Measurements from ENCODE around the gene TSPAN14. TPM values are rescaled to one million over a fixed set of nuclear protein-coding genes. Genes with fewer than 3 reads are reported as not detected.

Gene TSPAN14
- total and polyA plus RNA-seq, 2 of the 13 experiments (the other 11 are each of a cell fraction or from before 2014, with no cell fraction given) = 24.1 to 80.6 TPM

DNA sequence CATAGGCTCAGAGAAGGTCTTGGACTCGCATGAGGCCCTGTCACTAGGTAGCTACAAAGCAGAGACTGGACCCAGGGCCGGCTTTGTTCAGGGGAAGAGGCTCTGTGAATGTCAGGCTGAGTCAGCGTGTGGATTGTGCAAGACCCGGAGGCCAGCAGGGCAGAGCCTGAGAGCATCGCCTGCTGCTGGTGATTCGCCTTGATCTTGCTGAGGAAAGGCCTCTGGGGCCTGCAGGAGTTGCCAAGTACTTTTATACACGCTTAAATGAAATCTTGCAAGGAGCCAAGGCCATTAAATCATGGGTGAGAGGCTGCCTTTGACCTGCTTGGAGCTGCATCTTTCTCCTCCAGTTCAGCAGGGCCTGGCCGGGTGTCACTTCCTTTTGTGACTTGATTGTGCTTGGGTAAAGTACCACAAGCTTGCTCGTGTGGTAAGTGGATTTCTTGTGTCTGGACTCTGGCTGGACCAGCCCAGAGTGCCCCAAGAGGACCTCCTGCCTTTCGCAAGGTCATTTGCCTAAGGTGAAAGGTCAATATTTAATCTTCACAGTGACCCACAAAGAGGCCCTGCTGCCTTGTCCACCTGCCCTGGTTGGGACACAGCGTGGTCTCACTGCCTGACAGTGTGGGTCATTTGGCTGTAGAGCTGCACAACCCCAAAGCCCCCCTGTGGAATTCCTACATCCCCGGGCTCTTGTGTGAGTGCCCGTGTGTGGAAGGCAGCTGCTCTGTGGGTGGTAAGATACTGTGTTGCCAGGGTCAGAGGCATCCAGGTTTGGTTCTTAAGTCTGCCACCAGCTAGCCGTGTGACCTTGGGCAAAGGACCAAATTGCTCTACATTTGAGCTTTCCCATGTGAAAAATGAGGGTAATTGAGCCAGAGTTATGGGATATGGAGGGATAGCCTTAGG, 45.0 kb downstream of the TSPAN14 start (continued):
- TF ChIP-seq, protein P1, sequence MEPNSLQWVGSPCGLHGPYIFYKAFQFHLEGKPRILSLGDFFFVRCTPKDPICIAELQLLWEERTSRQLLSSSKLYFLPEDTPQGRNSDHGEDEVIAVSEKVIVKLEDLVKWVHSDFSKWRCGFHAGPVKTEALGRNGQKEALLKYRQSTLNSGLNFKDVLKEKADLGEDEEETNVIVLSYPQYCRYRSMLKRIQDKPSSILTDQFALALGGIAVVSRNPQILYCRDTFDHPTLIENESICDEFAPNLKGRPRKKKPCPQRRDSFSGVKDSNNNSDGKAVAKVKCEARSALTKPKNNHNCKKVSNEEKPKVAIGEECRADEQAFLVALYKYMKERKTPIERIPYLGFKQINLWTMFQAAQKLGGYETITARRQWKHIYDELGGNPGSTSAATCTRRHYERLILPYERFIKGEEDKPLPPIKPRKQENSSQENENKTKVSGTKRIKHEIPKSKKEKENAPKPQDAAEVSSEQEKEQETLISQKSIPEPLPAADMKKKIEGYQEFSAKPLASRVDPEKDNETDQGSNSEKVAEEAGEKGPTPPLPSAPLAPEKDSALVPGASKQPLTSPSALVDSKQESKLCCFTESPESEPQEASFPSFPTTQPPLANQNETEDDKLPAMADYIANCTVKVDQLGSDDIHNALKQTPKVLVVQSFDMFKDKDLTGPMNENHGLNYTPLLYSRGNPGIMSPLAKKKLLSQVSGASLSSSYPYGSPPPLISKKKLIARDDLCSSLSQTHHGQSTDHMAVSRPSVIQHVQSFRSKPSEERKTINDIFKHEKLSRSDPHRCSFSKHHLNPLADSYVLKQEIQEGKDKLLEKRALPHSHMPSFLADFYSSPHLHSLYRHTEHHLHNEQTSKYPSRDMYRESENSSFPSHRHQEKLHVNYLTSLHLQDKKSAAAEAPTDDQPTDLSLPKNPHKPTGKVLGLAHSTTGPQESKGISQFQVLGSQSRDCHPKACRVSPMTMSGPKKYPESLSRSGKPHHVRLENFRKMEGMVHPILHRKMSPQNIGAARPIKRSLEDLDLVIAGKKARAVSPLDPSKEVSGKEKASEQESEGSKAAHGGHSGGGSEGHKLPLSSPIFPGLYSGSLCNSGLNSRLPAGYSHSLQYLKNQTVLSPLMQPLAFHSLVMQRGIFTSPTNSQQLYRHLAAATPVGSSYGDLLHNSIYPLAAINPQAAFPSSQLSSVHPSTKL (CRISPR knock-in tag; IDR thresholded peaks at IDR 0.05) = peak; percentile 87
- TF ChIP-seq ZFP1 (CRISPR knock-in tag; IDR thresholded peaks at IDR 0.05) (no peak), TRIM24 (CRISPR knock-in tag; IDR thresholded peaks at IDR 0.05) (0 out of 2 replicates have a peak, but pooled peaks have one; percentile 12), TARDBP (CRISPR knock-in tag; IDR thresholded peaks at IDR 0.05) (peak; percentile 82; the same call in 1 of the 2 replicates), SAFB2 (CRISPR knock-in tag; IDR thresholded peaks at IDR 0.05; ENCODE audit: borderline replicate concordance, low read depth) (0 out of 2 replicates have a peak, but pooled peaks have one; percentile 49), HNF4G (IDR thresholded peaks at IDR 0.05; ENCODE audit: borderline replicate concordance, low read depth, low read length) (peak; percentile 77; the same call in 1 of the 2 replicates), HNF4G (CRISPR knock-in tag; IDR thresholded peaks at IDR 0.05; ENCODE audit: borderline replicate concordance, low read depth) (no peak; the same call in 1 of the 2 replicates), ZNF331 (CRISPR knock-in tag; IDR thresholded peaks at IDR 0.05) (peak; percentile 94), ZBTB7B (CRISPR knock-in tag; IDR thresholded peaks at IDR 0.05) (0 out of 2 replicates have a peak, but pooled peaks have one; percentile 43), MTA1 (CRISPR knock-in tag; IDR thresholded peaks at IDR 0.05; ENCODE audit: borderline replicate concordance) (peak; percentile 68; the same call in 1 of the 2 replicates), ZSCAN30 (CRISPR knock-in tag; IDR thresholded peaks at IDR 0.05) (no peak), NFYB (CRISPR knock-in tag; IDR thresholded peaks at IDR 0.05) (no peak), ZNF552 (CRISPR knock-in tag; IDR thresholded peaks at IDR 0.05; ENCODE audit: borderline replicate concordance) (no peak), MIXL1 (CRISPR knock-in tag; IDR thresholded peaks at IDR 0.05) (peak; percentile 26; the same call in 1 of the 2 replicates)
- TF ChIP-seq, protein P2, sequence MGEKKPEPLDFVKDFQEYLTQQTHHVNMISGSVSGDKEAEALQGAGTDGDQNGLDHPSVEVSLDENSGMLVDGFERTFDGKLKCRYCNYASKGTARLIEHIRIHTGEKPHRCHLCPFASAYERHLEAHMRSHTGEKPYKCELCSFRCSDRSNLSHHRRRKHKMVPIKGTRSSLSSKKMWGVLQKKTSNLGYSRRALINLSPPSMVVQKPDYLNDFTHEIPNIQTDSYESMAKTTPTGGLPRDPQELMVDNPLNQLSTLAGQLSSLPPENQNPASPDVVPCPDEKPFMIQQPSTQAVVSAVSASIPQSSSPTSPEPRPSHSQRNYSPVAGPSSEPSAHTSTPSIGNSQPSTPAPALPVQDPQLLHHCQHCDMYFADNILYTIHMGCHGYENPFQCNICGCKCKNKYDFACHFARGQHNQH (CRISPR knock-in tag; IDR thresholded peaks at IDR 0.05) = peak; percentile 87; the same call in 1 of the 2 replicates
- TF ChIP-seq, protein P3, sequence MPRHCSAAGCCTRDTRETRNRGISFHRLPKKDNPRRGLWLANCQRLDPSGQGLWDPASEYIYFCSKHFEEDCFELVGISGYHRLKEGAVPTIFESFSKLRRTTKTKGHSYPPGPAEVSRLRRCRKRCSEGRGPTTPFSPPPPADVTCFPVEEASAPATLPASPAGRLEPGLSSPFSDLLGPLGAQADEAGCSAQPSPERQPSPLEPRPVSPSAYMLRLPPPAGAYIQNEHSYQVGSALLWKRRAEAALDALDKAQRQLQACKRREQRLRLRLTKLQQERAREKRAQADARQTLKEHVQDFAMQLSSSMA (CRISPR knock-in tag; IDR thresholded peaks at IDR 0.05) = peak; percentile 55; the same call in 1 of the 2 replicates
- TF ChIP-seq, protein P4, sequence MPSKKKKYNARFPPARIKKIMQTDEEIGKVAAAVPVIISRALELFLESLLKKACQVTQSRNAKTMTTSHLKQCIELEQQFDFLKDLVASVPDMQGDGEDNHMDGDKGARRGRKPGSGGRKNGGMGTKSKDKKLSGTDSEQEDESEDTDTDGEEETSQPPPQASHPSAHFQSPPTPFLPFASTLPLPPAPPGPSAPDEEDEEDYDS (CRISPR knock-in tag; IDR thresholded peaks at IDR 0.05) = peak; percentile 63
- TF ChIP-seq, protein P5, sequence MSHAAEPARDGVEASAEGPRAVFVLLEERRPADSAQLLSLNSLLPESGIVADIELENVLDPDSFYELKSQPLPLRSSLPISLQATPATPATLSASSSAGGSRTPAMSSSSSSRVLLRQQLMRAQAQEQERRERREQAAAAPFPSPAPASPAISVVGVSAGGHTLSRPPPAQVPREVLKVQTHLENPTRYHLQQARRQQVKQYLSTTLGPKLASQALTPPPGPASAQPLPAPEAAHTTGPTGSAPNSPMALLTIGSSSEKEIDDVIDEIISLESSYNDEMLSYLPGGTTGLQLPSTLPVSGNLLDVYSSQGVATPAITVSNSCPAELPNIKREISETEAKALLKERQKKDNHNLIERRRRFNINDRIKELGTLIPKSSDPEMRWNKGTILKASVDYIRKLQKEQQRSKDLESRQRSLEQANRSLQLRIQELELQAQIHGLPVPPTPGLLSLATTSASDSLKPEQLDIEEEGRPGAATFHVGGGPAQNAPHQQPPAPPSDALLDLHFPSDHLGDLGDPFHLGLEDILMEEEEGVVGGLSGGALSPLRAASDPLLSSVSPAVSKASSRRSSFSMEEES (CRISPR knock-in tag; IDR thresholded peaks at IDR 0.05) = peak; percentile 41
